GM23338 (cell line): Measurements from ENCODE around the gene P3R3URF. TPM values are rescaled to one million over a fixed set of nuclear protein-coding genes. Genes with fewer than 3 reads are reported as not detected.

Experiments
- ATAC-seq: fragments of 200-7000 bp; cut with Tn5 transposase; 3 replicates; pipeline ENCODE4 v1.9.1; 2020
- DNase-seq: peaks from one replicate; pipeline ENCODE4 v3.0.0-alpha.2; 2015; ENCODE audit warnings: low spot score
- H2AFZ ChIP-seq: fragments of 200-600 bp; sonication (generic); 2 replicates; pipeline ENCODE4 v1.8.0; 2016; ENCODE audit warnings: antibody characterized with exemption, mild to moderate bottlenecking, moderate library complexity
- H3F3A ChIP-seq: fragments of 200-600 bp; sonication (generic); replicated peaks from 2 replicates; pipeline ENCODE4 v1.8.0; 2017; ENCODE audit warnings: antibody characterized with exemption, mixed run types, low read depth
- H3K27ac ChIP-seq: fragments of 200-600 bp; sonication (generic); 2 replicates; pipeline ENCODE4 v1.6.1; 2016; ENCODE audit warnings: low read depth
- H3K27me3 ChIP-seq: fragments of 200-600 bp; sonication (generic); 2 replicates; pipeline ENCODE4 v1.8.0; 2016; ENCODE audit warnings: mild to moderate bottlenecking, mixed run types, moderate library complexity; ENCODE audit not compliant: insufficient read depth
- H3K36me3 ChIP-seq: fragments of 200-600 bp; sonication (generic); 2 replicates; pipeline ENCODE4 v1.8.0; 2016; ENCODE audit warnings: mild to moderate bottlenecking; ENCODE audit not compliant: insufficient read depth
- H3K4me1 ChIP-seq: fragments of 200-600 bp; sonication (generic); 2 replicates; pipeline ENCODE4 v1.8.0; 2016; ENCODE audit warnings: mild to moderate bottlenecking, moderate library complexity; ENCODE audit not compliant: insufficient read depth
- H3K4me2 ChIP-seq: fragments of 200-600 bp; sonication (generic); 2 replicates; pipeline ENCODE4 v1.7.1; 2017; ENCODE audit warnings: mixed run types
- H3K4me3 ChIP-seq: fragments of 200-600 bp; sonication (generic); 2 replicates; pipeline ENCODE4 v1.6.1; 2016; ENCODE audit warnings: mixed run types
- H3K79me2 ChIP-seq: fragments of 200-600 bp; sonication (generic); replicated peaks from 2 replicates; pipeline ENCODE4 v1.8.0; 2017; ENCODE audit warnings: mild to moderate bottlenecking; ENCODE audit not compliant: insufficient read depth
- H3K9me2 ChIP-seq: fragments of 200-600 bp; sonication (generic); 2 replicates; pipeline ENCODE4 v1.8.0; 2017; ENCODE audit not compliant: insufficient read depth
- H4K20me1 ChIP-seq: fragments of 200-600 bp; sonication (generic); replicated peaks from 2 replicates; pipeline ENCODE4 v1.8.0; 2017; ENCODE audit warnings: mild to moderate bottlenecking; ENCODE audit not compliant: insufficient read depth
- H3K27ac Mint-ChIP-seq: 2 replicates; pipeline ENCODE4 v1.8.0; 2020; ENCODE audit warnings: inconsistent platforms, mild to moderate bottlenecking, moderate library complexity, mixed read lengths
- H3K27me3 Mint-ChIP-seq: 3 replicates; pipeline ENCODE4 v1.8.0; 2022; ENCODE audit warnings: low read depth, mild to moderate bottlenecking, moderate library complexity, mixed read lengths, inconsistent platforms; ENCODE audit not compliant: insufficient read depth, poor library complexity
- H3K36me3 Mint-ChIP-seq: 3 replicates; pipeline ENCODE4 v1.8.0; 2021; ENCODE audit warnings: low read depth, mild to moderate bottlenecking, inconsistent platforms, moderate library complexity, mixed read lengths
- H3K4me1 Mint-ChIP-seq: 3 replicates; pipeline ENCODE4 v1.8.0; 2020; ENCODE audit warnings: mild to moderate bottlenecking, inconsistent platforms, mixed read lengths
- H3K4me3 Mint-ChIP-seq: 3 replicates; pipeline ENCODE4 v1.8.0; 2021; ENCODE audit warnings: moderate library complexity, mild to moderate bottlenecking, inconsistent platforms, mixed read lengths
- H3K9me3 Mint-ChIP-seq: 3 replicates; pipeline ENCODE4 v1.8.0; 2020; ENCODE audit warnings: moderate library complexity, mild to moderate bottlenecking, inconsistent platforms, mixed read lengths
- CTCF ChIP-seq, 2 experiments: fragments of 200-600 bp in 1 of 2; sonication (generic) in 1 of 2; conservative IDR thresholded peaks; 2 replicates each; pipeline versions ENCODE4 v1.5.1 to v1.6.1; 2016 to 2017; ENCODE audit warnings: antibody characterized with exemption in 2 of 2, low read depth in 2 of 2, mild to moderate bottlenecking in 2 of 2, moderate library complexity in 1 of 2
- EZH2phosphoT487 ChIP-seq: fragments of 200-600 bp; sonication (generic); IDR thresholded peaks from one replicate; pipeline ENCODE4 v1.8.1; 2018; ENCODE audit warnings: antibody characterized with exemption; ENCODE audit not compliant: unreplicated experiment
- NANOG ChIP-seq: IDR thresholded peaks from 2 replicates; pipeline ENCODE4 v1.6.1; 2016; ENCODE audit warnings: antibody characterized with exemption, borderline replicate concordance
- ZNF114 ChIP-seq: fragments of 250-450 bp; sonication (Bioruptor Pico); IDR thresholded peaks from 2 replicates; pipeline ENCODE4 v1.5.0; 2020; ENCODE audit warnings: mild to moderate bottlenecking, moderate library complexity
- polyA plus RNA-seq: library from polyadenylated mRNA; unstranded; fragments of >200 nt; fragmentation: Nextera tagmentation; extraction: Ambion mirVana; gene quantifications from 2 replicates; pipeline ENCODE4 v1.2.1, GENCODE V29; 2016
- total RNA-seq: library from RNA; depleted of rRNA; stranded (reverse); fragments of >200 nt; shearing (Covaris generic); gene quantifications from 2 replicates; pipeline ENCODE4 v1.2.3, GENCODE V29; 2014

P3R3URF gene
- total and polyA plus RNA-seq, 2 experiments from 2014 or later = not detected

GRCh38 chr1:46180082-46180616, 3.9 kb upstream of the P3R3URF start:
- Histone ChIP-seq H3K4me1 (no peaks in the 10 kb centered on the region; the same call in 1 of the 2 replicates), H3K27me3 (0 out of 2 replicates have a peak, but pooled peaks cover 6% of the 10 kb centered on the region), H3F3A (no peaks in the 10 kb centered on the region), H4K20me1 (no peaks in the 10 kb centered on the region), H3K36me3 (no peaks in the 10 kb centered on the region), H3K4me3 (no peak overlapping the region), H3K79me2 (no peaks in the 10 kb centered on the region), H3K4me2 (peak overlapping the region; percentile 43; the same call in 1 of the 2 replicates), H3K9me2 (no peaks in the 10 kb centered on the region), H2AFZ (no peak overlapping the region), H3K27ac (no peak overlapping the region)
- H3K4me3 Mint-ChIP-seq = no peak overlapping the region
- peaks cover 7% of the 10 kb centered on the region for H3K27me3 Mint-ChIP-seq
- no peaks in the 10 kb centered on the region for H3K36me3 Mint-ChIP-seq
- ATAC-seq (peak; percentile 74), DNase-seq (peak; percentile 80)
- no peak overlapping the region for H3K27ac Mint-ChIP-seq
- peaks cover 7% of the 10 kb centered on the region; the same call in 2 of the 3 replicates for H3K4me1 Mint-ChIP-seq
- TF ChIP-seq NANOG (no peak), CTCF (conservative IDR thresholded peaks at IDR 0.05; ENCODE audit: low read depth in 2 of 2) (peak; percentile 39 to 79; a peak in 3 of 4 replicates)
- H3K9me3 Mint-ChIP-seq = no peaks in the 10 kb centered on the region

GRCh38 chr1:46179138-46180081, 3.1 kb upstream of the P3R3URF start:
- H3K9me3 Mint-ChIP-seq = no peaks in the 10 kb centered on the region
- H3K36me3 Mint-ChIP-seq = no peaks in the 10 kb centered on the region
- ATAC-seq (peak; percentile 93), DNase-seq (peak; percentile 97)
- Histone ChIP-seq H3K36me3 (no peaks in the 10 kb centered on the region), H3K9me2 (no peaks in the 10 kb centered on the region), H3F3A (no peaks in the 10 kb centered on the region), H3K79me2 (no peaks in the 10 kb centered on the region), H3K4me1 (peaks cover 6% of the 10 kb centered on the region; the same call in 1 of the 2 replicates), H3K4me3 (no peak overlapping the region), H3K27me3 (0 out of 2 replicates have a peak, but pooled peaks cover 6% of the 10 kb centered on the region), H2AFZ (peak overlapping the region; percentile 75), H3K27ac (no peak overlapping the region), H3K4me2 (no peak overlapping the region), H4K20me1 (no peaks in the 10 kb centered on the region)
- no peak overlapping the region for H3K27ac Mint-ChIP-seq
- peaks cover 7% of the 10 kb centered on the region; the same call in 2 of the 3 replicates for H3K4me1 Mint-ChIP-seq
- no peak for TF ChIP-seq ZNF114 (CRISPR knock-in tag)
- peak; percentile 98 to 99 for TF ChIP-seq CTCF (conservative IDR thresholded peaks at IDR 0.05; ENCODE audit: low read depth in 2 of 2)
- TF ChIP-seq NANOG = no peak
- no peak for TF ChIP-seq EZH2phosphoT487
- H3K27me3 Mint-ChIP-seq = peaks cover 7% of the 10 kb centered on the region
- H3K4me3 Mint-ChIP-seq = no peak overlapping the region
